ENCODE data around the gene PRXL2B.

PRXL2B gene

GRCh38 chr1:2602866-2603520 lies 16.4 kb downstream of the PRXL2B start:
- DNase-seq, result no peak

- DNase-seq, result no peak
These were observed 17.1 kb downstream of the PRXL2B start for GRCh38 chr1:2603521-2604155.

- no peak for DNase-seq
These were observed 17.7 kb downstream of the PRXL2B start for GRCh38 chr1:2604156-2604843.

- no peak for DNase-seq
These were observed 18.4 kb downstream of the PRXL2B start for GRCh38 chr1:2604844-2605508.

- no peak for DNase-seq
These were observed 19.2 kb downstream of the PRXL2B start for GRCh38 chr1:2605509-2606395.

- DNase-seq, result no peak
These were observed 19.9 kb downstream of the PRXL2B start for GRCh38 chr1:2606396-2606880.

GRCh38 chr1:2606881-2607621 lies 20.5 kb downstream of the PRXL2B start:
- no peak for DNase-seq

GRCh38 chr1:2607641-2608091 lies 21.1 kb downstream of the PRXL2B start:
- no peak for DNase-seq

GRCh38 chr1:2609319-2610035 lies 22.9 kb downstream of the PRXL2B start:
- DNase-seq, result no peak

- DNase-seq, result no peak
These were observed 23.7 kb downstream of the PRXL2B start for GRCh38 chr1:2610036-2610959.

- DNase-seq, result no peak
These were observed 24.5 kb downstream of the PRXL2B start for GRCh38 chr1:2611031-2611501.

GRCh38 chr1:2611621-2612437 lies 25.3 kb downstream of the PRXL2B start:
- DNase-seq, result no peak

- DNase-seq, result no peak
These were observed 26.2 kb downstream of the PRXL2B start for GRCh38 chr1:2612591-2613365.

- DNase-seq, result no peak
These were observed 27.6 kb downstream of the PRXL2B start for GRCh38 chr1:2614145-2614544.

- no peak for DNase-seq
These were observed 31.4 kb downstream of the PRXL2B start for GRCh38 chr1:2617971-2618470.

GRCh38 chr1:2623571-2624337 lies 37.2 kb downstream of the PRXL2B start:
- DNase-seq, result no peak

Measured in NCI-H1417 treated with DMSO at 0.1 percent for 48 hours (cell line).